Ishikawa (cell line): ENCODE measurements around the gene ZNF726.

Experiments
- CEBPB ChIP-seq: IDR thresholded peaks from 2 replicates; pipeline ENCODE4 v1.6.1; 2012
- CREB1 ChIP-seq: IDR thresholded peaks from 2 replicates; pipeline ENCODE4 v1.6.1; 2012; ENCODE audit warnings: low read depth
- EGR1 ChIP-seq: IDR thresholded peaks from 2 replicates; pipeline ENCODE4 v1.6.1; 2012
- EP300 ChIP-seq: IDR thresholded peaks from 2 replicates; pipeline ENCODE4 v1.6.1; 2012; ENCODE audit warnings: borderline replicate concordance
- FOXM1 ChIP-seq: IDR thresholded peaks from 2 replicates; pipeline ENCODE4 v1.6.1; 2012; ENCODE audit warnings: low read depth, borderline replicate concordance
- NFIC ChIP-seq: IDR thresholded peaks from 2 replicates; pipeline ENCODE4 v1.6.1; 2012
- RAD21 ChIP-seq: IDR thresholded peaks from 2 replicates; pipeline ENCODE4 v1.6.1; 2012; ENCODE audit warnings: low read depth
- REST ChIP-seq: IDR thresholded peaks from 2 replicates; pipeline ENCODE4 v1.6.1; 2012; ENCODE audit warnings: low read depth, mild to moderate bottlenecking
- TAF1 ChIP-seq: IDR thresholded peaks from 2 replicates; pipeline ENCODE4 v1.6.1; 2012; ENCODE audit warnings: low read depth, mild to moderate bottlenecking
- TCF12 ChIP-seq: IDR thresholded peaks from 2 replicates; pipeline ENCODE4 v1.6.1; 2012; ENCODE audit warnings: low read depth
- TEAD4 ChIP-seq: IDR thresholded peaks from 2 replicates; pipeline ENCODE4 v1.6.1; 2012
- USF1 ChIP-seq: IDR thresholded peaks from 2 replicates; pipeline ENCODE4 v1.6.1; 2012
- YY1 ChIP-seq: IDR thresholded peaks from 2 replicates; pipeline ENCODE4 v1.6.1; 2012; ENCODE audit warnings: low read depth
- ZBTB7A ChIP-seq: IDR thresholded peaks from 2 replicates; pipeline ENCODE4 v1.6.1; 2012; ENCODE audit warnings: low read depth
- TF ChIP-seq, protein P1 (sequence below): IDR thresholded peaks from 2 replicates; pipeline ENCODE4 v1.6.1; 2012

Gene ZNF726

DNA sequence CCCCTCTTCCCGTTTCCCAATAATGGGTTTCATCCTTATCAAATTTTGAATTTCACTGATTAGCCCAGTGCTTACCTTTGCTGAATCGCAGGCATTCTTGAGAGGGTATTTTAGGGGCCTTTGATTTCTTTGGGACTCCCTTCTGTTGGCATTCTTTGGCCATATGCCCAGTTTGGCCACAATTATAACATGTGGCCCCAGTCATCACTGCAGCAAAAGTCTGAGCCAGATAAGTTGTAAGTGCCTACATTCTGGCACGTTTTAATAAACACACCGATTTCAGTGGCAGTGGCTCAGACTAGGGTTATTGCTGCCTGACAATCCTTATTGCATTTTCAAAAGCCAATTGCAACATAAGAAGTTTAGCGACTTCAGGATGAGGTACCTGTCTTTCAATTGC, 41.4 kb downstream of the ZNF726 start:
- no peak for TF ChIP-seq RAD21
- no peak for TF ChIP-seq ZBTB7A
- TF ChIP-seq CEBPB: no peak
- no peak for TF ChIP-seq TCF12
- TF ChIP-seq EGR1: no peak
- no peak for TF ChIP-seq CREB1
- no peak for TF ChIP-seq REST
- TF ChIP-seq TEAD4: no peak
- no peak for TF ChIP-seq FOXM1
- no peak for TF ChIP-seq USF1
- TF ChIP-seq EP300: no peak
- no peak for TF ChIP-seq TAF1
- TF ChIP-seq, protein P1, sequence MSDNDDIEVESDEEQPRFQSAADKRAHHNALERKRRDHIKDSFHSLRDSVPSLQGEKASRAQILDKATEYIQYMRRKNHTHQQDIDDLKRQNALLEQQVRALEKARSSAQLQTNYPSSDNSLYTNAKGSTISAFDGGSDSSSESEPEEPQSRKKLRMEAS: no peak
- TF ChIP-seq YY1: no peak
- TF ChIP-seq NFIC: no peak

- TF ChIP-seq REST: no peak
- TF ChIP-seq USF1: no peak
- TF ChIP-seq TEAD4: no peak; the same call in 1 of the 2 replicates
- no peak for TF ChIP-seq TAF1
- no peak for TF ChIP-seq FOXM1
- TF ChIP-seq CEBPB: no peak
- TF ChIP-seq ZBTB7A: no peak
- TF ChIP-seq, protein P1: no peak
- no peak for TF ChIP-seq RAD21
- TF ChIP-seq EGR1: no peak
- no peak for TF ChIP-seq EP300
- no peak for TF ChIP-seq CREB1
- no peak for TF ChIP-seq YY1
- no peak for TF ChIP-seq TCF12
- no peak for TF ChIP-seq NFIC
Measured at GRCh38 chr19:23957660-23958281, 43.1 kb downstream of the ZNF726 start.

DNA sequence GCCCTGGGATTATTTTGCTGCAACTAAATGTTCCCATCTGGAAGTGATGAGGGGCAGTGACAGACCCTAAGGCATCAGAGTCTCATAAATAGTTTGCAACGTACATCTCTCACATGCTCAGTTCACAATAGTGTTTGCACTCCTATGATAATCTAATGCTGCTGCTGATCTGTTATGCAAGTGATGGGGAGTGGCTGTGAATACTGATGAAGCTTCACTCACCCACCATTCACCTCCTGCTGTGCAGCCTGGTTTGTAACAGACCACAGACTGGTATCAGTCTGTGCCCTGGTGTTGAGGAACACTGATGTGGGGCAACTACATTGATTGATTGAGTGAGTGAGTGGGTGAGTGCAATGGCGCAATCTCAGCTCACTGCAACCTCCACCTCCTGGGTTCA, 54.9 kb downstream of the ZNF726 start:
- TF ChIP-seq EGR1: no peak
- no peak for TF ChIP-seq RAD21
- TF ChIP-seq USF1: no peak
- TF ChIP-seq NFIC: no peak
- TF ChIP-seq REST: no peak
- no peak for TF ChIP-seq CREB1
- TF ChIP-seq YY1: no peak
- TF ChIP-seq, protein P1: no peak
- TF ChIP-seq ZBTB7A: no peak
- no peak for TF ChIP-seq CEBPB
- TF ChIP-seq FOXM1: no peak
- TF ChIP-seq EP300: no peak
- no peak for TF ChIP-seq TEAD4
